ENCODE measurements around the gene FAM120C. TPM values are rescaled to one million over a fixed set of nuclear protein-coding genes. Genes with fewer than 3 reads are reported as not detected.
A peak's percentile ranks its signal among the peaks of the same experiment; 100 is the strongest.

The FAM120C gene
- polyA plus RNA-seq, 1 experiment = 3.7 TPM

- Histone ChIP-seq H3K4me3 (ENCODE audit: low read depth, low read length) (no peak overlapping the region), H3K27me3 (ENCODE audit: control insufficient read depth, insufficient read depth, low read length) (no peaks in the 10 kb centered on the region), H3K36me3 (ENCODE audit: control insufficient read depth, insufficient read depth, low read length) (no peaks in the 10 kb centered on the region)
- TF ChIP-seq CTCF (IDR thresholded peaks at IDR 0.05; ENCODE audit: insufficient read depth, low read depth, low read length) = no peak
- ChIA-PET POLR2A (no interaction called here), CTCF (no interaction called here)
- no peak for DNase-seq (ENCODE audit: low read depth)
Observed at GRCh38 chrX:54063361-54063760, 119.7 kb downstream of the FAM120C start.

GRCh38 chrX:54049801-54050200 lies 133.3 kb downstream of the FAM120C start:
- Histone ChIP-seq H3K36me3 (ENCODE audit: control insufficient read depth, insufficient read depth, low read length) (no peaks in the 10 kb centered on the region), H3K4me3 (ENCODE audit: low read depth, low read length) (no peak overlapping the region), H3K27me3 (ENCODE audit: control insufficient read depth, insufficient read depth, low read length) (no peaks in the 10 kb centered on the region)
- DNase-seq (ENCODE audit: low read depth) = no peak
- no peak for TF ChIP-seq CTCF (IDR thresholded peaks at IDR 0.05; ENCODE audit: insufficient read depth, low read depth, low read length)
- ChIA-PET POLR2A (no interaction called here), CTCF (no interaction called here)

- ChIA-PET CTCF (no interaction called here), POLR2A (no interaction called here)
- Histone ChIP-seq H3K4me3 (ENCODE audit: low read depth, low read length) (no peak overlapping the region), H3K27me3 (ENCODE audit: control insufficient read depth, insufficient read depth, low read length) (no peaks in the 10 kb centered on the region), H3K36me3 (ENCODE audit: control insufficient read depth, insufficient read depth, low read length) (no peaks in the 10 kb centered on the region)
- no peak for TF ChIP-seq CTCF (IDR thresholded peaks at IDR 0.05; ENCODE audit: insufficient read depth, low read depth, low read length)
- no peak for DNase-seq (ENCODE audit: low read depth)
Observed at GRCh38 chrX:54048412-54048811, 134.6 kb downstream of the FAM120C start.

GRCh38 chrX:54045563-54046228 lies 137.4 kb downstream of the FAM120C start:
- Histone ChIP-seq H3K4me3 (ENCODE audit: low read depth, low read length) (no peak overlapping the region), H3K27me3 (ENCODE audit: control insufficient read depth, insufficient read depth, low read length) (no peaks in the 10 kb centered on the region), H3K36me3 (ENCODE audit: control insufficient read depth, insufficient read depth, low read length) (no peaks in the 10 kb centered on the region)
- TF ChIP-seq CTCF (IDR thresholded peaks at IDR 0.05; ENCODE audit: insufficient read depth, low read depth, low read length) = no peak
- no peak for DNase-seq (ENCODE audit: low read depth)
- ChIA-PET POLR2A (no interaction called here), CTCF (interaction anchor here (1.9 kb wide), 1 partner anchor 16 kb away, joined by 4 read pairs; no protein-coding TSS in a partner anchor)

GRCh38 chrX:54044877-54045338 lies 138.1 kb downstream of the FAM120C start:
- Histone ChIP-seq H3K27me3 (ENCODE audit: control insufficient read depth, insufficient read depth, low read length) (no peaks in the 10 kb centered on the region), H3K36me3 (ENCODE audit: control insufficient read depth, insufficient read depth, low read length) (no peaks in the 10 kb centered on the region; the same call in 1 of the 2 replicates), H3K4me3 (ENCODE audit: low read depth, low read length) (peak overlapping the region; percentile 69)
- CTCF ChIA-PET = interaction anchor here (1.1 to 1.9 kb wide), 2 partner anchors 16 to 20 kb away, joined by 4 read pairs; no protein-coding TSS in a partner anchor
- no peak for TF ChIP-seq CTCF (IDR thresholded peaks at IDR 0.05; ENCODE audit: insufficient read depth, low read depth, low read length)
- DNase-seq (ENCODE audit: low read depth) = no peak
- POLR2A ChIA-PET = no interaction called here
